NT2/D1 (cell line): ENCODE results near the gene RNASEH1.

ENCODE experiments used
- SUZ12 ChIP-seq: IDR thresholded peaks from 2 replicates; pipeline ENCODE4 v1.6.1; 2011; ENCODE audit not compliant: insufficient read length, insufficient read depth; ENCODE audit errors: extremely low read depth
- YY1 ChIP-seq: IDR thresholded peaks from 2 replicates; pipeline ENCODE4 v1.6.1; 2011; ENCODE audit not compliant: insufficient read length, insufficient read depth
- ZNF274 ChIP-seq: IDR thresholded peaks from 2 replicates; pipeline ENCODE4 v1.6.1; 2011; ENCODE audit warnings: mild to moderate bottlenecking, low read depth, low read length

DNA sequence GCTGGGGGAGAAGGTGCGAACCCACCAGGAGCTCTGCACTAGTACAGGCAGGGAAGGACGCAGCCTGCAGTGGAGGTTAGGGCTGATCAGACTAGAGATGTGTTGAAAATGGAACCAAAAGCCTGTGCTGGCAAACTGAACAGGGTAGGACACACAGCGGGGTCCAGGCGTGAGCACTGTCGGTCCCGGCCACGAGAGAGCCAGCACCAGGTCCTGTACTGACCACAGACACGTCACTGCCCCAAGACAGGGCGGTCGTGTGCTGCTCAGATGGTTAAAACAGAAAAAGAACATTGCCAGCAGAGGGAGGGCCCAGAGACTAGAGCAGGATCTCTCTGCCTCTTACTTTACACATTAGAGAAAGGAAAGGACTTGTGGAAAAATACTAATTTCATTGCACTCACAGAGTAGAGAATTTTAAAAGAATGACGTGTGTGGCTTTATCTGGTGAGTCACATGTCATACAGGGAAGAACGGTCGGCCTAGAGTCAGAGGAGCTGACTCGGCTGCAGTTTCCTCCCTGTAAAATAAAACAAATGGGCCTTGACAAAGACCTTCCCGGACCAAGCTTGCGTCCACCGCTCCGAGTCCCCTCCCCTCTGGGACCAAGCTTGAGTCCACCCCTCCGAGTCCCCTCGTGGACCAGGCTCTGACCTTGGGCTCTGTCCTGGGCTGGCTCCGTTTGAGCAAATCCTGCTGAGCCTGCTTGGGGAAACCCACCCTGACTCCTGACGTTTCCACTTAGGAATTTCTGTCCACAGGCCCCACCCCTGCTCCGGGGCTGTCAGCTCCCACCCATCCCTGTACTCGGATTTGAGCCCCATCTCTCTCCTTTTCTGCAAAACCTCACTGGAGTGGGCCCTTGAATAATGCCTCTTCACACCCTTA lies 22.1 kb downstream of the RNASEH1 start:
- TF ChIP-seq YY1: no peak
- TF ChIP-seq ZNF274: no peak
- TF ChIP-seq SUZ12: no peak
